ENCODE results near the gene FGF14. TPM values are rescaled to one million over a fixed set of nuclear protein-coding genes. Genes with fewer than 3 reads are reported as not detected.

Gene FGF14
- total and polyA plus RNA-seq, 2 donors (not counting 3 experiments of a cell fraction or from before 2014, with no cell fraction given): not detected

DNA sequence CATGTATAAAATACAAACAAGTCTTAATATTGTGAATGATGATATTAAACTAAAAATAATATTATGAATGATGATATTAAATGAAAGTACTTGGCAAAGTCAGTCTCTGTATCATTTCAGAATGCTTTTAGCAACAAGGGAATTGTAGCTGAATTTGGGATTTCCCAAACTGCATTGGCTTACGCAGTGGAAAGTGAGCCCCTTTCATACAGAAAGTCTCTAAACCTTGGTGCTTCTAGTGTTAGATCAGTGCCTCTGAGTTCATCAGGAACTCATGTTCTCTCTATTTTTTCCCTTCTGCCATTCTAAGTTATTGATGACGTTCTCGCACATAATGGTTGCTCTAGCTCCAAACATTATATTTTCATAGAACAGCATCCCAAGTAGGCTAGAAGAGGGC lies 649.4 kb downstream of the FGF14 start:
- intact Hi-C loops (cut with micrococcal nuclease) (no loop called here), dilution Hi-C loops (cut with MboI; ENCODE audit: extremely low pct_ligation_motif_present, low sequenced_read_pairs) (loop anchor here (25.0 kb wide), 1 partner anchor 240 kb away; no protein-coding TSS in a partner anchor)
- Histone ChIP-seq H3K4me1 (ENCODE audit: control insufficient read depth, extremely low read depth, insufficient read depth, low read length) (peaks cover 6% of the 10 kb centered on the region), H3K4me2 (ENCODE audit: insufficient read depth, low read length) (no peak overlapping the region), H3K27me3 (ENCODE audit: control insufficient read depth in 2 of 2, insufficient read depth in 2 of 2, low read length in 2 of 2) (no peaks in the 10 kb centered on the region), H2AFZ (ENCODE audit: low read depth, low read length) (no peak overlapping the region), H3K9ac (replicated peaks; ENCODE audit: extremely low read depth, insufficient read depth, low read length) (no peak overlapping the region), H3K9me1 (replicated peaks; ENCODE audit: control insufficient read depth, extremely low read depth, insufficient read depth, low read length) (no peaks in the 10 kb centered on the region), H3K36me3 (ENCODE audit: control insufficient read depth in 2 of 2, extremely low read depth in 1 of 2, insufficient read depth in 2 of 2, low read length in 2 of 2) (no peaks in the 10 kb centered on the region), H3K27ac (ENCODE audit: insufficient read depth, low read depth, low read length) (no peak overlapping the region), H3K4me3 (replicated peaks in 1 of 3; ENCODE audit: insufficient read depth in 1 of 3, low read depth in 1 of 3, low read length in 3 of 3) (no peak overlapping the region), H3K79me2 (ENCODE audit: control insufficient read depth, insufficient read depth, low read length) (no peaks in the 10 kb centered on the region), H3K9me3 (replicated peaks; ENCODE audit: control insufficient read depth, insufficient read depth, low read length) (no peaks in the 10 kb centered on the region), H4K20me1 (replicated peaks; ENCODE audit: control insufficient read depth, extremely low read depth, insufficient read depth, low read length) (no peaks in the 10 kb centered on the region)
- FAIRE-seq (peak; percentile 18), DNase-seq (ENCODE audit: low read depth, low spot score) (no peak)
- POLR2A ChIA-PET: no interaction called here
- CTCF ChIA-PET: interaction anchor here (0.7 to 1.0 kb wide), 2 partner anchors 238 to 608 kb away, joined by 3 read pairs; no protein-coding TSS in a partner anchor
- TF ChIP-seq FOS (IDR thresholded peaks at IDR 0.05; ENCODE audit: borderline replicate concordance, insufficient read depth, low read length): no peak
- TF ChIP-seq GATA2 (IDR thresholded peaks at IDR 0.05; ENCODE audit: insufficient read depth, insufficient read length, low read depth, low read length): no peak
- TF ChIP-seq POLR2AphosphoS5 (IDR thresholded peaks at IDR 0.05; ENCODE audit: insufficient read depth, low read depth, low read length): no peak
- TF ChIP-seq, protein P1, sequence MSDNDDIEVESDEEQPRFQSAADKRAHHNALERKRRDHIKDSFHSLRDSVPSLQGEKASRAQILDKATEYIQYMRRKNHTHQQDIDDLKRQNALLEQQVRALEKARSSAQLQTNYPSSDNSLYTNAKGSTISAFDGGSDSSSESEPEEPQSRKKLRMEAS (IDR thresholded peaks at IDR 0.05; ENCODE audit: insufficient read depth, insufficient read length): no peak
- no peak for TF ChIP-seq EZH2 (IDR thresholded peaks at IDR 0.05; ENCODE audit: borderline replicate concordance, low read depth, low read length, severe bottlenecking)
- TF ChIP-seq, protein P2, sequence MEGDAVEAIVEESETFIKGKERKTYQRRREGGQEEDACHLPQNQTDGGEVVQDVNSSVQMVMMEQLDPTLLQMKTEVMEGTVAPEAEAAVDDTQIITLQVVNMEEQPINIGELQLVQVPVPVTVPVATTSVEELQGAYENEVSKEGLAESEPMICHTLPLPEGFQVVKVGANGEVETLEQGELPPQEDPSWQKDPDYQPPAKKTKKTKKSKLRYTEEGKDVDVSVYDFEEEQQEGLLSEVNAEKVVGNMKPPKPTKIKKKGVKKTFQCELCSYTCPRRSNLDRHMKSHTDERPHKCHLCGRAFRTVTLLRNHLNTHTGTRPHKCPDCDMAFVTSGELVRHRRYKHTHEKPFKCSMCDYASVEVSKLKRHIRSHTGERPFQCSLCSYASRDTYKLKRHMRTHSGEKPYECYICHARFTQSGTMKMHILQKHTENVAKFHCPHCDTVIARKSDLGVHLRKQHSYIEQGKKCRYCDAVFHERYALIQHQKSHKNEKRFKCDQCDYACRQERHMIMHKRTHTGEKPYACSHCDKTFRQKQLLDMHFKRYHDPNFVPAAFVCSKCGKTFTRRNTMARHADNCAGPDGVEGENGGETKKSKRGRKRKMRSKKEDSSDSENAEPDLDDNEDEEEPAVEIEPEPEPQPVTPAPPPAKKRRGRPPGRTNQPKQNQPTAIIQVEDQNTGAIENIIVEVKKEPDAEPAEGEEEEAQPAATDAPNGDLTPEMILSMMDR (IDR thresholded peaks at IDR 0.05; ENCODE audit: extremely low read depth in 1 of 2, insufficient read depth in 1 of 2, low read depth in 1 of 2, low read length in 2 of 2): no peak
- no peak for TF ChIP-seq MYC (IDR thresholded peaks at IDR 0.05; ENCODE audit: low read depth, low read length)
- TF ChIP-seq POLR2A (IDR thresholded peaks at IDR 0.05; ENCODE audit: low read depth, low read length): no peak
- no peak for TF ChIP-seq JUN (IDR thresholded peaks at IDR 0.05; ENCODE audit: borderline replicate concordance, insufficient read depth, insufficient read length, low read depth)
- no TSS peak for BruUV-seq (replicated peaks)
